Mammary epithelial cell (primary cell): ENCODE measurements around the gene DSCAML1.

ENCODE experiments used
- EZH2 ChIP-seq: IDR thresholded peaks from 2 replicates; pipeline ENCODE4 v1.6.1; 2012; ENCODE audit warnings: low read length, inconsistent platforms, borderline replicate concordance
- TF ChIP-seq, protein P1 (sequence below), 2 donors: IDR thresholded peaks in 1 of 2; conservative IDR thresholded peaks in 1 of 2; 2 replicates each; pipeline ENCODE4 v1.5.1; 2011 to 2012; ENCODE audit warnings: inconsistent platforms in 2 of 2, low read length in 2 of 2, mild to moderate bottlenecking in 2 of 2, control low read depth in 1 of 2, low read depth in 1 of 2; ENCODE audit not compliant: insufficient read depth in 1 of 2; ENCODE audit errors: extremely low read depth in 1 of 2

DNA sequence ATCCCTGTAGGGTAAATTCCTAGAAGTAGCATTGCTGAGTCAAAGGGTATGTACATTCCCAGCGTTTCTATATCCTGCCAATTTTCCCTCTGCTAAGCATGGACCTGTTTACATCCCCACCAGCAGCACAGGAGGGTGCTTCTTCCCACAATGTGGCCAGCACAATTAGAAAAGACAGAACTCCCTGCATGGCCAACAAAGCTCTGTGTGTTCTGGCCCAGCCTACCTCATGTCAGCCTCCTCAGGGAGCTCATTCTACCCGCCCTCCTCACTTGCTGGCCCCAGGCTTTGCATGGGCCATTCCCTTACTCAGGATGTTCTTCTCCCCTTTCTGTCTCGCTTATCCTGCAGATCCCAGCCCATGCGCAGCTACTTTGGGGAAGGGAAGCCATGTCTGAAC, 186.1 kb downstream of the DSCAML1 start:
- TF ChIP-seq, protein P1, sequence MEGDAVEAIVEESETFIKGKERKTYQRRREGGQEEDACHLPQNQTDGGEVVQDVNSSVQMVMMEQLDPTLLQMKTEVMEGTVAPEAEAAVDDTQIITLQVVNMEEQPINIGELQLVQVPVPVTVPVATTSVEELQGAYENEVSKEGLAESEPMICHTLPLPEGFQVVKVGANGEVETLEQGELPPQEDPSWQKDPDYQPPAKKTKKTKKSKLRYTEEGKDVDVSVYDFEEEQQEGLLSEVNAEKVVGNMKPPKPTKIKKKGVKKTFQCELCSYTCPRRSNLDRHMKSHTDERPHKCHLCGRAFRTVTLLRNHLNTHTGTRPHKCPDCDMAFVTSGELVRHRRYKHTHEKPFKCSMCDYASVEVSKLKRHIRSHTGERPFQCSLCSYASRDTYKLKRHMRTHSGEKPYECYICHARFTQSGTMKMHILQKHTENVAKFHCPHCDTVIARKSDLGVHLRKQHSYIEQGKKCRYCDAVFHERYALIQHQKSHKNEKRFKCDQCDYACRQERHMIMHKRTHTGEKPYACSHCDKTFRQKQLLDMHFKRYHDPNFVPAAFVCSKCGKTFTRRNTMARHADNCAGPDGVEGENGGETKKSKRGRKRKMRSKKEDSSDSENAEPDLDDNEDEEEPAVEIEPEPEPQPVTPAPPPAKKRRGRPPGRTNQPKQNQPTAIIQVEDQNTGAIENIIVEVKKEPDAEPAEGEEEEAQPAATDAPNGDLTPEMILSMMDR (conservative IDR thresholded peaks at IDR 0.05 in 1 of 2, IDR thresholded peaks at IDR 0.05 in 1 of 2; ENCODE audit: extremely low read depth in 1 of 2, insufficient read depth in 1 of 2, low read depth in 1 of 2, low read length in 2 of 2) = no peak
- no peak for TF ChIP-seq EZH2
